ENCODE measurements around the gene KCNQ1OT1. TPM values are rescaled to one million over a fixed set of nuclear protein-coding genes. Genes with fewer than 3 reads are reported as not detected.
A peak's percentile ranks its signal among the peaks of the same experiment; 100 is the strongest.

The KCNQ1OT1 gene
- total and polyA plus RNA-seq, 9 of the 15 experiments (the other 6 are each of a cell fraction or from before 2014, with no cell fraction given): 0.04 to 2.3 (median 0.74) TPM

GRCh38 chr11:2584434-2584811, 115.4 kb downstream of the KCNQ1OT1 start:
- in situ Hi-C loops (cut with MboI): no loop called here
- Histone ChIP-seq H3K4me2 (ENCODE audit: insufficient read depth, low read length) (no peak overlapping the region), H4K20me1 (replicated peaks; ENCODE audit: control insufficient read depth, insufficient read depth, low read length) (peaks cover 15% of the 10 kb centered on the region; the same call in 1 of the 2 replicates), H3K9me3 (replicated peaks; ENCODE audit: control insufficient read depth, insufficient read depth, low read depth, low read length) (no peaks in the 10 kb centered on the region), H3K27me3 (ENCODE audit: control insufficient read depth in 2 of 2, insufficient read depth in 2 of 2, low read length in 2 of 2) (peaks cover 8 to 70% of the 10 kb centered on the region in 2 experiments), H3K4me1 (replicated peaks in 1 of 2; ENCODE audit: control insufficient read depth in 2 of 2, insufficient read depth in 2 of 2, low read length in 2 of 2) (peaks cover 0 to 39% of the 10 kb centered on the region in 2 experiments; a peak in 2 of 5 replicates), H3K27ac (ENCODE audit: extremely low read depth, low read depth, low read length) (no peak overlapping the region), H2AFZ (ENCODE audit: low read depth, low read length) (no peak overlapping the region), H3K9me1 (ENCODE audit: control insufficient read depth, insufficient read depth, low read length) (no peaks in the 10 kb centered on the region), H3K79me2 (ENCODE audit: control insufficient read depth, insufficient read depth, low read length) (no peaks in the 10 kb centered on the region), H3K36me3 (ENCODE audit: control insufficient read depth, insufficient read depth, low read length) (no peaks in the 10 kb centered on the region), H3K4me3 (no peak overlapping the region), H3K9ac (ENCODE audit: insufficient read depth in 1 of 2, low read depth in 2 of 2, low read length in 2 of 2) (no peak overlapping the region)
- CTCF ChIA-PET (ENCODE audit: low intra/inter-chr PET ratio): no interaction called here
- 3% methylated on average over 4 of the region's 4 CpGs for WGBS (ENCODE audit: insufficient coverage, low coverage, missing lambda C conversion rate)
- DNase-seq (ENCODE audit: extremely low read depth in 1 of 4, low spot score in 3 of 4): no peak
- peak; percentile 70 for FAIRE-seq
- intact Hi-C loops (cut with micrococcal nuclease): no loop called here
- POLR2A ChIA-PET: no interaction called here
- no TSS peak for BruUV-seq (replicated peaks)
- ATAC-seq: no peak
- TF ChIP-seq SRSF1 (IDR thresholded peaks at IDR 0.05; ENCODE audit: low read depth, low read length) (no peak), ZKSCAN3 (CRISPR knock-in tag; IDR thresholded peaks at IDR 0.05) (no peak), ZNF668 (CRISPR knock-in tag; IDR thresholded peaks at IDR 0.05) (no peak), CHAMP1 (IDR thresholded peaks at IDR 0.05) (no peak), ELF4 (CRISPR knock-in tag; IDR thresholded peaks at IDR 0.05) (peak; percentile 82), TRIM24 (IDR thresholded peaks at IDR 0.05) (peak; percentile 20 to 44; a peak in 2 of 4 replicates), EP300 (IDR thresholded peaks at IDR 0.05; ENCODE audit: low read length) (no peak), ZNF263 (CRISPR knock-in tag; IDR thresholded peaks at IDR 0.05; ENCODE audit: borderline replicate concordance) (no peak), ZBTB26 (CRISPR knock-in tag; IDR thresholded peaks at IDR 0.05) (peak; percentile 40; the same call in 1 of the 2 replicates), ARHGAP35 (IDR thresholded peaks at IDR 0.05; ENCODE audit: partially characterized antibody) (peak; percentile 41), BHLHE40 (IDR thresholded peaks at IDR 0.05; ENCODE audit: low read length) (peak; percentile 39; the same call in 1 of the 2 replicates), HBP1 (CRISPR knock-in tag; IDR thresholded peaks at IDR 0.05) (peak; percentile 66; the same call in 1 of the 2 replicates), PHF20 (IDR thresholded peaks at IDR 0.05; ENCODE audit: partially characterized antibody) (peak; percentile 30), RB1 (IDR thresholded peaks at IDR 0.05; ENCODE audit: low read depth) (no peak), USF2 (CRISPR knock-in tag; IDR thresholded peaks at IDR 0.05) (peak; percentile 29; the same call in 1 of the 2 replicates)
- TF ChIP-seq, protein P1, sequence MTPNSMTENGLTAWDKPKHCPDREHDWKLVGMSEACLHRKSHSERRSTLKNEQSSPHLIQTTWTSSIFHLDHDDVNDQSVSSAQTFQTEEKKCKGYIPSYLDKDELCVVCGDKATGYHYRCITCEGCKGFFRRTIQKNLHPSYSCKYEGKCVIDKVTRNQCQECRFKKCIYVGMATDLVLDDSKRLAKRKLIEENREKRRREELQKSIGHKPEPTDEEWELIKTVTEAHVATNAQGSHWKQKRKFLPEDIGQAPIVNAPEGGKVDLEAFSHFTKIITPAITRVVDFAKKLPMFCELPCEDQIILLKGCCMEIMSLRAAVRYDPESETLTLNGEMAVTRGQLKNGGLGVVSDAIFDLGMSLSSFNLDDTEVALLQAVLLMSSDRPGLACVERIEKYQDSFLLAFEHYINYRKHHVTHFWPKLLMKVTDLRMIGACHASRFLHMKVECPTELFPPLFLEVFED (CRISPR knock-in tag; conservative IDR thresholded peaks at IDR 0.05): peak; percentile 72; the same call in 1 of the 2 replicates
